Measurements from ENCODE around the gene SMIM5. TPM values are rescaled to one million over a fixed set of nuclear protein-coding genes. Genes with fewer than 3 reads are reported as not detected.

Gene SMIM5, protein sequence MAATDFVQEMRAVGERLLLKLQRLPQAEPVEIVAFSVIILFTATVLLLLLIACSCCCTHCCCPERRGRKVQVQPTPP
- total RNA-seq, result 0.34 and 0.93 TPM in 2 replicates

DNA sequence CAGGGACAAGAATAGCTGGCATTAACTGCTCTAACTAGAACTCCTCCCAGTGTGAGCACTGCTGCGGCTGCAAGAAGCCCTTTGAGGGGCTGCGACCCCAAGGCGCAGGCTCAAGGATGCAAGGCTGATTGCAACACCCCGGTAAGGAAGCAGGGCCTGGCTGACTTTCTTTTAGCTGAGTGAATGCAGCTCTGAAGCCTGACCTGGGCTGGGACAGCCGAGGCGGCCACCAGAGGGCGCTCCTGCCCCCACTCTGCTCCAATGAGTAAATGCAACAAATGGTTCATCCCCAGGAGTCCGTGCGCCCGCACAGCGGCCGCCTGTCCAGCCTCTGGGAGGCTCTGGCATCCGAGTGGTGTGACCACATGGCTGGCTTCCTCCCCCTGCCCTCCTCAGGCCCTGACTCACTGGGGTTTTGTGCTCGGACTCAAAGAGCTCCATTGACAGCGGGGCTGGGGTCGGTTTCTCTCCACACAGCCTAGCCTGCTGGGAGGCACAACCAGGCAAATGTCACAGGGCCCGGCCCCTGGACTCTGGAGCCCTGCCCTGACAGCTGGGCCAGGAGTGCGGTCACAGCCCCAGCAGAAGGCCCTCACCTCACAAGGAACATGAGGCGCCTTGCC is at the start of gene SMIM5:
TSS of gene SMIM5 (plus strand) at position 572 of the 623 bp plus-strand sequence. CDS start 6,768 bp downstream, outside the sequence.

DNA sequence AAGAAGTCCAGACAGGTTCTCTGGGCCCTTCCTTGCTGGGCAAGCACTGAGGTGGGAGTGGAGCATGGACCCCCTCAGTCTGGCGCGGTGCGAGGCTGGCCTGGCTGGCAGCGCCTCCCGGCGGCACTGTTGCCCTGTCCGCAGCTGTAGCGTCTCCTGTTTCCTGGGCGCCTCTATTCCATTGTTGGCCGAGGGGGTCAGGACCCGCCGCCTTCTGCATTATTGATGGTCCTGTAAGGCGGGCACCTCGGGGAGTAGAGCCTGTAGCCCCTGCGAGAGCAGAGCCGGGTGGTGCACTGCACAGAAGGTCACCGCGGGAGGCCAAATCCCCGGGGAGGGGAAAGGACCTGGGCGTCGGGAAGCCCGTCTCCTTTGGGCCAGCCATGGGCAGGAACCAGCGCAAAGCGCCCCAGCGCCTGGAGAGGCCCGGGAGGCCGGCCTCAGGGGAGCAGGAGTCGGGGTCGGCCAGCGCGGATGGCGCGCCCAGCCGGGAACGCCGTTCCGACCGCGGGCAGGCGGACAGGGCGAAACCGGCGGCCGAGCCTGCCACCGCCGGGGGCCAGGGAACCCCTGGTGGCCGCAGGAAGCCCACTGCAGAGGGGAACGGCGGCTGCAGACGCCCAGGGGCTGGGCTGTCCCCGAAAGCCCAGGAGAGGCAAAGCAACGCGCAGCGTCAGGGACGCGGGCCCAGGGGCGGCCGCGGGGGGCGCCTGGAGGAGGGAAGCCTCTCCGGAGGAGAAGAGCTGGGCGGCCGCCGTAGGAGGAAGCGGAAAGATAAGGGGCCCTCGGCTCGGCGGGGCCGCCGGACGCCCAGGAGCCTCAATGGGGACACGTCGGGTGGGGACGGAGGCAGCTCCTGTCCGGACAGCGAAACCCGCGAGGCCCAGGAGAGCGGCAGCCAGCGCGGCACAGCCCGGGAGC is 45.3 kb upstream of the SMIM5 start, which contains the start of gene MYO15B:
TSS of gene MYO15B (plus strand) at position 126 of the 921 bp plus-strand sequence. CDS start at position 384, 258 bp downstream.

DNA sequence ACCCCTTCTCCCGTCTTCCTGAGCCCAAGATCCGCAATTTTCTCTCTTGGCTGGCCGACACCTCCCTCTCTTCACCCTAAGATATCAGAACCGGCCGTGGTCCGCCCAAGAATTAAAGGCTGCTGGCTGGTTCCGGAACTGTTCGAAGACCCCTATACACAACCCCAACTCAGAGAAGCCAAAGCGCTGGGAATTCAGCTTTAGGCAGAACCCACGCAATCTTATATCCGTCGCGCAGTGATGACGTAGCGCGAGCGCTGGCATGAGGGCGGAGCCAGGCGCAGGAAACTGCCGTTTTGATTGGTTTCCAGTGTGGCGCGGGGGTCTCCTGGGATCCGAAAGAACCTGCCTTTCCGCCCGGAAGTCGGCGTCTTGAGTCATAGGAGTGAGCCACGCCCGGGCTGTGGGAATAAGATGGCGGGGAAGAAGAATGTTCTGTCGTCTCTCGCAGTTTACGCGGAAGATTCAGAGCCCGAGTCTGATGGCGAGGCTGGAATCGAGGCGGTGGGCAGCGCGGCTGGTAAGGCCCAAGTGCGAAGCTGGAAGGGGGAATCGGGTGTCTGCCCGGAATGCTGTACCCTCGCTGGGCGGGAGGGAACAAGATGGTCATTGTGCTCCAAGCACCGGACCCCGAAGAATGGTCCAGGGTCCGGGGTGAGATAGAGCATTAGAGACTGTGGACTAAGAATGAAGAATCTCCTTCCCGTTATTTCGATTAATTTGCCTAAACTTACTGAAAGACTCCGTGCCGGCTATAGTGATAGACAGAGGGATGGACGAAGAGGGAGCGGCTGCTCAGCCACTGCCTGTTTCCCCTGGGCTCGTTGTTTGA is 33.9 kb downstream of the SMIM5 start, which contains the start of the genes RECQL5 and SAP30BP:
TSS of gene RECQL5 (minus strand) at position 196 of the 832 bp plus-strand sequence. CDS start 597 bp downstream, outside the sequence.
TSS of gene SAP30BP (plus strand) at position 380 of the 832 bp plus-strand sequence. CDS start at position 415, 35 bp downstream.

Other genes with a start within 250 kb of the SMIM5 start
- 95.1 and 108 TPM in 2 replicates for gene GRB2, start 227.8 kb upstream of the SMIM5 start, total RNA-seq
- 12.0 and 37.5 TPM in 2 replicates for gene TMEM94, start 176.8 kb upstream of the SMIM5 start, total RNA-seq
- gene CASKIN2, start 117.9 kb upstream of the SMIM5 start, total RNA-seq, result 3.8 and 10.3 TPM in 2 replicates
- gene TSEN54, start 116.9 kb upstream of the SMIM5 start, total RNA-seq, result 16.5 and 26.7 TPM in 2 replicates
- 36.4 and 46.8 TPM in 2 replicates for gene LLGL2, start 107.7 kb upstream of the SMIM5 start, total RNA-seq
- 2.4 and 3.6 TPM in 2 replicates for gene MYO15B, start 45.6 kb upstream of the SMIM5 start, total RNA-seq
- gene RECQL5, start 33.7 kb downstream of the SMIM5 start, total RNA-seq, result 17.4 and 27.6 TPM in 2 replicates
- 52.3 and 65.1 TPM in 2 replicates for gene SAP30BP, start 33.9 kb downstream of the SMIM5 start, total RNA-seq
- 488 and 974 TPM in 2 replicates for gene ITGB4, start 88.0 kb downstream of the SMIM5 start, total RNA-seq
- gene GALK1, start 131.8 kb downstream of the SMIM5 start, total RNA-seq, result 9.9 and 16.0 TPM in 2 replicates
- 9.2 and 16.2 TPM in 2 replicates for gene UNK, start 151.4 kb downstream of the SMIM5 start, total RNA-seq
- gene UNC13D, start 211.0 kb downstream of the SMIM5 start, total RNA-seq, result 13.7 and 14.8 TPM in 2 replicates
- 29.7 and 40.7 TPM in 2 replicates for gene WBP2, start 221.9 kb downstream of the SMIM5 start, total RNA-seq
- gene TRIM47, start 245.1 kb downstream of the SMIM5 start, total RNA-seq, result 14.4 and 47.8 TPM in 2 replicates

All from nasal cavity respiratory epithelium epithelial cell of viscerocranial mucosa (primary cell).